Adrenal gland (tissue), 5 donors: Measurements from ENCODE around the gene ATF2.

Source experiments
- POLR2A ChIP-seq, 2 donors: fragments of 450-650 bp; IDR thresholded peaks; one replicate each; pipeline ENCODE4 v1.6.1; 2017; ENCODE audit warnings: antibody characterized with exemption in 2 of 2, mild to moderate bottlenecking in 2 of 2, moderate library complexity in 1 of 2
- TF ChIP-seq, protein P1 (sequence below), 6 experiments: fragments of 450-650 bp in 4 of 6; fragments of 200-600 bp in 2 of 6; sonication (generic) in 1 of 6; IDR thresholded peaks; 1 replicate in 5 of 6; 2 replicates in 1 of 6; pipeline versions ENCODE4 v1.5.1 to v1.8.0; 2016 to 2021; ENCODE audit warnings: antibody characterized with exemption in 6 of 6, mild to moderate bottlenecking in 2 of 6, moderate library complexity in 1 of 6
- donor health status: DM: no; HTN: no; CAD: no.

DNA sequence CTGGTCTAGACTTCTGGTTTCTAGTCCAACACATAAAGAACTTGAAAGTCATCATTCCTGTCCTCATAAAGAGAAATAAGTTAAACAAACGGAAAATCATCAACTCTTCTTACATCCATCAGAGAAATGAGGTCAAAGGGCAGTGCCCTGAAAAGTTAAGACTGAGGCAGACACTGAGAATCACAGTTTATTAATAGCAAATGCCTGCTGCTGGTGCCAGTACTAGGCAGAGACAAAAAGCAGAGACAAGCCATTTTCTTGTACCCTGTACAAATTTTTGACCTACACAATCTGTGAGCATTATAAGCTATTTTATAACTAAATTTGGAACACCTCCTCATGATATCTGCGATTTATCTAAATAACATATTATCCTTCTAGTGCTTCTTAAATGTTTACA lies 36.8 kb downstream of the ATF2 start:
- no peak for TF ChIP-seq POLR2A (IDR thresholded peaks at IDR 0.05)
- TF ChIP-seq, protein P1, sequence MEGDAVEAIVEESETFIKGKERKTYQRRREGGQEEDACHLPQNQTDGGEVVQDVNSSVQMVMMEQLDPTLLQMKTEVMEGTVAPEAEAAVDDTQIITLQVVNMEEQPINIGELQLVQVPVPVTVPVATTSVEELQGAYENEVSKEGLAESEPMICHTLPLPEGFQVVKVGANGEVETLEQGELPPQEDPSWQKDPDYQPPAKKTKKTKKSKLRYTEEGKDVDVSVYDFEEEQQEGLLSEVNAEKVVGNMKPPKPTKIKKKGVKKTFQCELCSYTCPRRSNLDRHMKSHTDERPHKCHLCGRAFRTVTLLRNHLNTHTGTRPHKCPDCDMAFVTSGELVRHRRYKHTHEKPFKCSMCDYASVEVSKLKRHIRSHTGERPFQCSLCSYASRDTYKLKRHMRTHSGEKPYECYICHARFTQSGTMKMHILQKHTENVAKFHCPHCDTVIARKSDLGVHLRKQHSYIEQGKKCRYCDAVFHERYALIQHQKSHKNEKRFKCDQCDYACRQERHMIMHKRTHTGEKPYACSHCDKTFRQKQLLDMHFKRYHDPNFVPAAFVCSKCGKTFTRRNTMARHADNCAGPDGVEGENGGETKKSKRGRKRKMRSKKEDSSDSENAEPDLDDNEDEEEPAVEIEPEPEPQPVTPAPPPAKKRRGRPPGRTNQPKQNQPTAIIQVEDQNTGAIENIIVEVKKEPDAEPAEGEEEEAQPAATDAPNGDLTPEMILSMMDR (IDR thresholded peaks at IDR 0.05): no peak
